IPS-NIHi7 (cell line): ENCODE data around the gene ALK.

Experiments
- DNase-seq: peaks from one replicate; pipeline ENCODE4 v3.0.0; 2012; ENCODE audit warnings: mixed read lengths; ENCODE audit errors: extremely low spot score

The ALK gene

DNA sequence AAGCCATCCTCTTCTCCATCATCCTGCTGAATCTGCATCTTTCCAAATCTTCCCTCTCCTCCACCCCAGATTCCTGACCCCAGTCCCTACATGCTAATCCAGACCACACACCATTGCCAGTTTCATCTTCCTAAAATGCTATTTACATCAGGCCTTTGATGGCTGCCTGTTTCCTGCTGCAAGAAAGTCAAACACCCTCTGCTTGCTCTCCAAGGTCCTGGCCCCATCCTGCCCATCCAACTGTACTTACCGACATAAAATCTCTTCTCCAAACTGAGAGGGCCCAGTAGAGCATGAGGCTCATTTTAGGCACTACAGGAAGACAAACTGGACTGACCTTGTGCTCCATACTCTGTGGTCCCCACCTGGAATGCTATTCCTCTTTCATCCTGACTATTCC lies 19.0 kb downstream of the ALK start:
- peak; percentile 39 for DNase-seq

DNA sequence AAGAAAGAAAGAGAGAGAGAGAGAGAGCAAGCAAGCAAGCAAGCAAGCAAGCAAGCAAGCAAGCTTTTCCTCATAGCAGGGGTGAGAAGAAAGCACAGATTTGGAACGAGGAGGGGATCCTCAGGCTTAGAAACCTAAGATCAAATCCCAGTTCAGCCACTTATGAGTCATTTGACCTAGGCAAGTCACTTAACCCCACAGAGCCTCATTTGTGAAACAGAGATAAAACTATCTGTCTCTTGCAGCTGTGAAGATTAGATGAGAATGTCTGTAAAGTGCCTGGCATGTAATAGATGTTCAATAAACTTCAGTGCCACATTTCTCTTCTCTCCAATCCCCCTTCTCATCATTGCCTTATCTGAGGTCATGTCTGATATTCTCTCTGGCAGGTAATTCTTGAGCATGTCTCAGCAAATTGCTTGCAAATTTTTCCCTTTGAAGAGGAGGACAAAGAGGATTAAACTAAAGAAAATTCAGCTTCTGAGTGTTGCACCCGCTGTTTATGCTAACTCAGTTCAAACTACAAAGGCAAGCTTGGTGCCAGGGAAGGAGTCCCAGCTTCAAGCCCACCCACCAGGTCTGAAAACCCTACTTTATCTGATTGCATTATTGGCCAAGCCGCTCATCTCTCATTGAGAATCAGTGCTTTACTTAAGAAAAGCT lies 20.3 kb downstream of the ALK start:
- DNase-seq, result peak; percentile 34

- no peak for DNase-seq
Observed at GRCh38 chr2:29898999-29899398, 22.4 kb downstream of the ALK start.

- no peak for DNase-seq
Observed at GRCh38 chr2:29894822-29895614, 26.4 kb downstream of the ALK start.

DNA sequence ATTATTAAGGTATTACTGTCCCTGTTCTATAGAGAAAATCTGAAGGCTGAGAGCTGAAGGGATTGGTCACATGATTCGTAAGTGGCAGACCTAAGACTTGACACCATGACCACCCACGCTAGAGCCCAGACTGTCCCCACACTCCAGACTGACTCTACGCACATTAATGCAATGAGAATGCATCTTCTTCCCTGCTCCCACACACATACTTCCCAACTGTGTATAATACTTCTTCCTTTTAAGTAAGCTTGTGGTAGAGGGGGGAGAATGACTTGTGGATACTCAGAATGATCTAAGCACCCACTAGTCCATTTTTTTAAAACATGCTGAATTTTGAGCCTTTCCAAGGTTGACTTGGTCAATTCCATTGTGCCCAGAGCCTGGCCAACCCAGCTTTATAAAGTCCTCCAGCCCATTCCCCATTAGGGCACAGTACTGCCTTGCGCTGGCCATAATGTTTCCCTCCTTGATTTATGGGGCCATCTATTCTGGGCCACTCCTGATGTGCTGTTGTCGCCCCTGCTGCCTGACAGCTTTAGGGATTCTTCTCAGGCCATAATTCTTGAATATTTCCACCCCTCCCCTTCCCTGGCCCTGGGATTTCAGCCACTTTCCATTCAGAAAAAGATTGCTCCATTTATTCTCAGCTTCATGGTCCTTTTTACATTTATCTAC lies 28.7 kb downstream of the ALK start:
- no peak for DNase-seq

DNA sequence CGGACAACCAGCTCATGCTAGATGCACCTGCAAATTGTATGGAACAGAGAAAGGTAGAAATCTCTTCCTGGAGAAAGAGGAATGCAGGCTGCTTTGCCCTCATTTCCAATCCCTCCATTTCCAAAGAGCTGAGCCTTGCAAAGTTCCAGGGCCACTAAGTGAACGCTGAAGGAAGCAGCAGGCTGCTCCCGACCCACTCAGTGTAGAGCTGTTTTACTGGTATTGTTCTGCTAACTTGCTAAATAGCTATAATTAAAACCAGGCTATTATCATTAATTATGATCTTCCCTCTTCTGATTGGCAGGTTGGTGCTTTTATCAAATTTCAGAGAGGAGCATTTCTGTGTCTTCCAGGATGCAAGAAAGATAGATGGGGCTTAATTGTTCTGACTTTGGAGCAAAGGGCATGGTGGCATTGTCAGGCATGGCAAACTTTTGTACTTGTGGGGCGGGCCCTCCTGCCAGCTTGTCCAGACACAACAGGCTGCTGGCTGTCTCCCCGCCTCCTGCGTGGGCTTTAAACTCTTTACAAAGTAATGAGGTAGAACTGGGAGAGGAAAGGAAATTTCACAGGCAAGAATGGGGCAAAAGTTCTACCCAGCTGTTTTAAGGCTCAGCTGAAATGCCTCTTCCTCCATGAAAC lies 40.2 kb downstream of the ALK start:
- DNase-seq, result no peak

GRCh38 chr2:29880084-29880483 lies 41.3 kb downstream of the ALK start:
- DNase-seq, result no peak

- no peak for DNase-seq
Observed at GRCh38 chr2:29879456-29879855, 41.9 kb downstream of the ALK start.

DNA sequence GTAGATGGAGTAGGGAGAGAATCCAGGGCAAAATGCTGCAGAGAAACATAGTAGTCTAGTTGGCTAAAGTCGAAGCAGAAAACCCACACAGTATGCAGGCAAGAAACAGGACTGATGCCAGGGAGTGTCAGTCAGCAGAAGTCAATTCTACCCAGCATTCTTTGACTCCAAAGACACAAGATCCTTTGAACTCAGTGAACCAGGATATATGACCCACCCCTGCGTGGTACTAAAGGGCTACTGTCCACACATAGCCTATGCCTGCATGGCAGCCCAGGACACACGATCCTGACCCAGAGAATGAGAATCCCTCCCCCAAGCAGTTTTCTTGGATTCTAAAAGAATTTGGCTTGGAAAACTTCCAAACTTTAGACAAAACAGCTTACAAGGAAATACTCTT lies 42.5 kb downstream of the ALK start:
- DNase-seq, result no peak

DNA sequence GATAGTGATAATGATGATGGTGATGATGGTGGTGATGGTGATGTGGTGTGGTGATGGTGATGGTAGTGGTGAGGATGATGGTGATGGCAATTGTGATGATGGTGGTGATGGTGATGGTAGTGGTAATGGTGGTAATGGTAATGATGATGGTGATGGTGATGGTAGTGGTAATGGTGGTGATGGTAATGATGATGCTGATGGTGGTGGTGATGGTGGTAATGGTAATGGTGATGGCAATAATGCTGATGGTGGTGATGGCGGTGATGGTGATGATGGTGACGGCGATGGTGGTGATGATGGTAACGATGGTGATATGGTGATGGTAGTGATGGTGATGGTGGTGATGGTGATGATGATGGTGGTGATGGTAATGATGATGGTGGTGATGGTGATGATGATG lies 45.0 kb downstream of the ALK start:
- no peak for DNase-seq

- no peak for DNase-seq
Observed at GRCh38 chr2:29874745-29875144, 46.6 kb downstream of the ALK start.

- no peak for DNase-seq
Observed at GRCh38 chr2:29872870-29873269, 48.5 kb downstream of the ALK start.

GRCh38 chr2:29871541-29871940 lies 49.8 kb downstream of the ALK start:
- DNase-seq, result no peak

DNA sequence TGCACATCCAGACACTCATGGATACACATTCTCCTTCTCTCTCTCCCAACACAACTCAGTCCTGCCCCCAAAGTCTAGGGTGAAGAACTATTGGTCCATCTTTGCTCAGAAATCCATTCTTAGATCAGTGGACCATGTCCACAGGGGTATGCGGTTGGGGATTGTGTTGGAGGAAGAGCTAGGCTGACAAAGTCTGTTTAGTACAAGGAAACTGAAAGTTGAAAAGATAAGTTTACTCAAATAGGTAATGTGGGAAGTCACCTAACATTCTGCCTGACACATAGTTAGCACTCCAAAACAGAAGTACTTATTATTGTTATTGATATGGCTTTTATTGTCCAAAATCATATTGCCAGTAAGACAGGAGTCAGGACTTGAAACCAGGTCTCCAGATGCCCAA lies 55.9 kb downstream of the ALK start:
- no peak for DNase-seq

DNA sequence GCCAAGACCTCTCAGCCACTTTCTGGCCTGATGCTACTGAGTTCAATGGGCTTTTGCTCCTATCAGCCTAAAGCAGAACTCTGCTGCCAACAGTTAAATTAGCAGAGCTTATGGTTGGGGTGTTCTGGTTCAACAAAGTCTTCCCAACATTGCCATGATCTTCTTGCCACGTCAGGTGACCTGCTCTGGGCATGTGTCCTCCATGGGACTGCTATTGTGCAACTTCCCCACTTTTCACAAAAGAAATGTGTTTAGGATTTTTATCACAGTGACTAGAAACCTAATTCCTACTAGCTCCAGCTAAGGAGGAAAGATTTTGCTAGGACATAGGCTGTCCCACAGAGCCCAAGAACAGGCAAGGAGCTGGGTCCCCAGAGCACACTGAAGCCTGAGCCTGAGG lies 56.4 kb downstream of the ALK start:
- DNase-seq, result no peak

DNA sequence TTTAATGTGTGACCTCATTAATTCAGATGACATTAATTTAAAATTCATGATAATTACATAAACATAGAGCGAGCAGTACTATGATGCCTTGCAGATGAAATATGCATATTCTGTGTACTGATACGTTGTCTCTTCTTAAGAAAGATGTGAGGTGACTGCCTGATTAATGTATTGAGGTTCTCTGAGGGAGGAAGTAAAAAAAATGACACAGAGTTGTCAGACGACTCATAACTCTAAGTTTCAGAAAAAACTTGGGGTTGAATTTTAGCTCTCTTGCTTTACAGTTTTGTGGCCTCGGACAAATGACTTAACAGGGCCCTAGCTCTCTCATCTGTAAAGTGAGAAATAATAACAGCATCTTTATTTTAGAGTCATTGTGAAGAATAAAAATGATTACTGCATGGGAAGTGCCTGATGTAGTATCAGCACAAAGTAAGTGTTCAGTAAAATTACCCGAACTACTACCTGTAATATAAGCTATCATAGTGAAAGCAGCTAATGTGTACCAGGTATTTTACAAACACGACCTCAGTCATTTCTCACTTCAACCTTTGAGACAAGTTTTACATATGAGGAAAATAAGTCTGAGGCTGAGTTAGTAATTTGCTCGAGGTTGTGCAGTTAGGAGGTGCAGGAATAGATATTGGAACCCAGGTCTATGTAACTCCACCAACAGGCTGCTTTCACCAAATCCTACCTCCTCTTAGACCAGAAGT lies 65.3 kb downstream of the ALK start:
- DNase-seq, result no peak

GRCh38 chr2:29850794-29851193 lies 70.6 kb downstream of the ALK start:
- no peak for DNase-seq

- DNase-seq, result no peak
Observed at GRCh38 chr2:29848566-29849310, 72.6 kb downstream of the ALK start.

GRCh38 chr2:29847886-29848285 lies 73.5 kb downstream of the ALK start:
- DNase-seq, result no peak

- DNase-seq, result no peak
Observed at GRCh38 chr2:29844713-29845326, 76.6 kb downstream of the ALK start.
